Adipose tissue (tissue), 3 donors: ENCODE results near the gene PGAM5. TPM values are rescaled to one million over a fixed set of nuclear protein-coding genes. Genes with fewer than 3 reads are reported as not detected.

Experiments
- H3K27ac ChIP-seq: one replicate; pipeline ENCODE4 v1.5.1; 2013; ENCODE audit warnings: low read depth, low read length
- WGBS, 3 donors: extraction: QIAGEN DNeasy Blood & Tissue Kit; methylation state at CpG; one replicate each; pipeline ENCODE4 v1.1.7; 2013; 5-methylcytosine and 5-hydroxymethylcytosine counted together
- polyA plus RNA-seq, 3 donors: library from polyadenylated mRNA; stranded (reverse); fragments of 200-250 nt; gene quantifications; one replicate each; pipeline ENCODE4 v1.2.3, GENCODE V29; 2013
- donor health status: healthy with polysubstance abuse.
- donor health status: Bipolar disorder and iron deficiency.
- donor health status: healthy.

The PGAM5 gene
- 10 to 100 TPM; 11.2 to 14.5 (median 12.2) TPM for polyA plus RNA-seq

DNA sequence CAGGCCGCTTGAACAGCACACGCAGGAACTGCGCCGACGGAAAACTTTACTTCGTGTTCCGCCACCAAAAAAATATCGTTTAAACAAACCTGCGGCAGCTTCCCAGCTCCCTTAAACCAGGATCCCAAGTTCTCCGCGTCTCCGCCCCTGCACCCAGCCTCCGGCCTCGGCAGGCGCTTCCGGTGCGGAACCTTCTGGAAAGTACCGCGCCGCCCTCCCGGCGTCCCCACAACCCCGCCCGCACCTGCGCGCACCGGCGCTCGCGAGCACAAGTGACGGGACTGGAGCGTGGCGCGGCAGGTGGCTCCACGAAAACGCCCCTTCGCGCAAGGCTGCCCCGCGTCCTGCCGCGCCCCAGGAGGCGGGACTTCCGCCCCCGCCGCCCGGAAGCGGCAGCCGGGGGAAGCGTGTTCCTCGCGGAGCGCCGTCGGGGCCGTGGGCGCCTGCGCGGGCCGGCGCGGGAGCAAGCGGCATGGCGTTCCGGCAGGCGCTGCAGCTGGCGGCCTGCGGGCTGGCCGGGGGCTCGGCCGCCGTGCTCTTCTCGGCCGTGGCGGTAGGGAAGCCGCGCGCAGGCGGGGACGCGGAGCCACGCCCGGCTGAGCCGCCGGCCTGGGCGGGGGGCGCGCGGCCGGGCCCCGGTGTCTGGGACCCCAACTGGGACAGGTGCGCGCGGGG is at the start of gene PGAM5:
Gene PGAM5, plus strand, starts transcription at position 438 of the 675 bp plus-strand sequence. Its CDS starts 35 bp downstream, at position 473.
- WGBS, 3 donors, result 0 to 1% (median 0%) methylated on average over 85 to 94 of the region's 94 CpGs
- H3K27ac ChIP-seq, result no peak within 1 kb of the TSS

DNA sequence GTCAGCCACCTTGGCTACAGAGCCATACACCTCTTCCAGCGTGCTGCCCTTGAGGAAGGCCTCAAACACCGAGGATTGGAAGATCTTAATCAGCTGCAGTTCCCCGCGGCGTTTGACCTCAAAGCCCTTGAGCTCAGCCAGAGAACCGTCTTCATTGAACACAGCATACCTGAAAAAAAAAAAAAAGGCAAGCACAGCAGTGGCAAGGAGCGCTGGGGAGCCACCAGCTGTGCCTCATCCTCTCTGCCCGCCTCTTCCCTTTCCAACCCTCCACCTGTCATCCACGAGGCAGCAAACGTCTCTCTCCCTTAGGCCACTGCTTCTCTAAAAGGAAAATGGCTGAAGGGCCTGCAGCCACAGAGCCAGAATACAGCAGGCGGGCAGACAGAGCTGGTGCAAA is 49.6 kb upstream of the PGAM5 start:
- H3K27ac ChIP-seq, result no peak overlapping the region
- WGBS, 3 donors, result 74 to 89% (median 86%) methylated on average over 11 of the region's 11 CpGs

DNA sequence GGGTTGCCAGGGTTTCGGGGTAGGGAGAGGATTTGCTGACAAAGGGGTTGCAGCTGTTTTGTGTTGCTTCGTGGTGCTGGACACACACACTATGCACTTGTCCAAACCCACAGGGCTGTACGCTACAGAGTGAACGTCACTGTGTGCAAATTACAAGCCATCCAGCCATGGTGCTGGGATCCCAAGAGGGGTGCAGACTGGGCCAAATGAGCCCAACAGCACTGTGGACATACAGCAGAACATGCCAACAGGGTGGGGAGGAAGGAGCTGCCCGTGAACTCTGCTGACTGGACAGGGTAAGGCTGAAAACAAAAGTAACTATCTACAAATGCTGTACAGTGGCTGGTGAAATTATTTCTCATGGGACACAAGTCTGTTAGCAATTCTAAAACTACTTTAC is 48.7 kb upstream of the PGAM5 start:
- H3K27ac ChIP-seq, result no peak overlapping the region
- WGBS, 3 donors, result 49 to 77% (median 60%) methylated on average over 5 of the region's 5 CpGs

DNA sequence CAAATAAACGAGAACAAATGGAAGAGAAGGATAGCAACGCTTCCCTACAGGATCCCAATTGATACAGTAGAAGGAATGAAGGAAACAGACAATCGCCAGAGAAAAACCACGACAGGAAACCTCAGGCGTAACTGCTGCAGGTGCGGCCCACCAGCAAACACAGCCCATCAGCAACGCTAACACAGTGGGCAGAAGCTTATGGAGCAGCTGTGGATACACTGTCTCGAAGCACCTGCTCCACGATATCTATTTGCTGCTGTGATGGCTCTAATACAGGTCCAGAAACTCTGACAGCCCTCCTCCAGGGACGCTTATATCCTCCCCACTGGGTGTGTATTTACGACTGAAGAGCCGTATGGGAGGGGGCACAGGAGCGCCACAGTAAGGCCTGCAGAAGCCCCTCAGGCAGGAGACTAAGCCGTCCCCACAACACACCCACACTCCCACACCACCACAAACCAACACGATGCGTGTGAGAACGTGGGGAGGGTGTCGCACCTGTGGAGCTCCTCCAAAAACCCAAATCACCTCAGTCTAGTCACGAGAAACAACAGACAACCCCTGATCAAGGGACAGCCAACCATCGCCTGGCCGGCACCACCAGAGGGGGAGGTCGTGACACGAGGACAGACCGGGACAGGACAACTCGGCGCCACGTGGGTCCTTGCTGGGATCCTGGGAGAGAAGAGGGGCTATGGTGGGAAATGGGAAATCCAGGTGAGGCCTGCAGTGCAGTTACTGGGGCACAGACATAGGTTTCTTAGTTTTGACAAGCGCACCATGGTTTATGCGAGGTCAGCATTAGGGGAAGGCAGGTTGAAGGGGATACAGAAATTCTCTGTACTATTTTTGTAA is 47.5 kb upstream of the PGAM5 start:
- 69 to 85% (median 78%) methylated on average over 29 of the region's 29 CpGs for whole genome bisulfite sequencing, 3 donors
- H3K27ac ChIP-seq, result no peak overlapping the region

DNA sequence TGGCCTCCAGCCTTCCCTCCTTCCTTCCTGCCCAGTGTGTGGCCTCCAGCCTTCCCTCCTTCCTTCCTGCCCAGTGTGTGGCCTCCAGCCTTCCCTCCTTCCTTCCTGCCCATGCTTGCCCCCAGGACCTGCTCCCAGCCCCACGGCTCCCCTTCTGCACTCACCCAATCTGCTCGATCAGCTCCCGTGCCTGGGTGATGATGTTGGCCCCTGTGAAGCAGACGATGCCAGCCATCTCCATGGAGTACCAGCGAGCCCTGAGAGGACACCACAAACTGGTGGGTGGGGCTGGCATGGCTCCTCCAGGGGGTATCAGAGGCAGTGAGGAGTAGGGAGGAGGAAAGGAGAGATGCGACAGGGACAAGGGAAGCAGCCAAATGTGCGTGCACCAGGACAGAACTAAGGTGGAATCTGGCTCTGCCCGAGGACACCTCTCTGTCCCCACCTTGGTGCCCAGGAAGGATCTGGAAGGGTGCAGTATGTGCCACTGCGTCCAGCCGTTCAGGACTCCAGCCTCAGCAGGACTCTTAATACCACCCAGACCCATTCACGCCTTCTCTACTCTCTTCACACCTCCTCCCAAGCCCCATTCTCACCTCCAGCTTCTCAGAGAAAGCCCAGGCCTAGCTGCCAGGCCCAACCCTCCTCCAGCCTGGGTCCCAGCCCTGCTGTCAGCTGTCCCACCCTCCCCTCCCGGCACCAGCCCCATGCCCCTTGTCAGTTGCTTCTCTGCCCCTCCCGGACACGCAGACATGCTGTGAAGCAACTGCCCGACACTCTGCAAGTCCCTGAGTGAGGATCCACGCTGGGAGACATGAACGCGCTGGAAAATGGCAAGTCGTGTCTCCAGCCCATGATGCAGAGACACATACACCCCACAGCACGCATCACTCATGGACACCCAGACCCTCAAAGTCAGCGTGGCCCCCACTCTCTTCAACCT is 46.2 kb upstream of the PGAM5 start:
- no peak overlapping the region for H3K27ac ChIP-seq
- WGBS, 3 donors, result 68 to 90% (median 77%) methylated on average over 21 of the region's 21 CpGs

DNA sequence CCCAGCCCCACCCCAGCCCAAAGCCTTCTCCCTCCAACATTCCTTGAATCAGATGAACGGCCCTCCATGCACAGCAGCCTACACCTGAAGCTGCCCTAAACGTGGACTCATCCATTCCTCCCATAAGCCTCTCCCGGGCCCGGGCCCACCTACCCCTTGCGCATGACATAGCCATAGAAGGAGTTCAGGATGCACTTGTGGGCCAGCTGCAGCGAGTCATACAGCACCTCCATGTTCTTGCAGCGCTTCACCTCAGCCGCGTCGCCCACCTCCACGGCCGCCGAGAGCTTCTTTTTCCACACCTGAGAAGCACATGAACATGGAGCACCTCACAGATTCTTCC is 45.5 kb upstream of the PGAM5 start:
- WGBS, 3 donors, result 87 to 96% (median 91%) methylated on average over 13 of the region's 13 CpGs
- no peak overlapping the region for H3K27ac ChIP-seq

DNA sequence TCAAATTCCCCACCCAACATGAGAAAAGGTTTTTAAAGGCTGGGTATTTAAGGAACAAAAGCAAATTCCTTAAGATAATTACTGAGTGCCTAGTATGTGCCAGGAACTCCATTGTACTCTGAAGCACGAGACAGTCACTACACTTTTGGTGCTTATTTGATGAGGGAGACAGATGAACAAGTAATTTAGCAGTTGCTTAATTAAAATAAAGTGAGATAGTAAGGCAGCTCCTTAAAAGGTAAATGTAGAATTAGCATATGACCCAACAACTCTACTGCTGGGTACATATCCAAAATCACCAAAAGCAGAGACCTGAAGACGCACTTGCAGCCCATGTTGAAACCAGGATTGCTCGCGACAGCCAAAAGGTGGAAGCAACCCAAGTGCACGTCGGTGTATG is 44.8 kb upstream of the PGAM5 start:
- WGBS, 3 donors, result 62 to 87% (median 86%) methylated on average over 6 of the region's 6 CpGs
- no peak overlapping the region for H3K27ac ChIP-seq

DNA sequence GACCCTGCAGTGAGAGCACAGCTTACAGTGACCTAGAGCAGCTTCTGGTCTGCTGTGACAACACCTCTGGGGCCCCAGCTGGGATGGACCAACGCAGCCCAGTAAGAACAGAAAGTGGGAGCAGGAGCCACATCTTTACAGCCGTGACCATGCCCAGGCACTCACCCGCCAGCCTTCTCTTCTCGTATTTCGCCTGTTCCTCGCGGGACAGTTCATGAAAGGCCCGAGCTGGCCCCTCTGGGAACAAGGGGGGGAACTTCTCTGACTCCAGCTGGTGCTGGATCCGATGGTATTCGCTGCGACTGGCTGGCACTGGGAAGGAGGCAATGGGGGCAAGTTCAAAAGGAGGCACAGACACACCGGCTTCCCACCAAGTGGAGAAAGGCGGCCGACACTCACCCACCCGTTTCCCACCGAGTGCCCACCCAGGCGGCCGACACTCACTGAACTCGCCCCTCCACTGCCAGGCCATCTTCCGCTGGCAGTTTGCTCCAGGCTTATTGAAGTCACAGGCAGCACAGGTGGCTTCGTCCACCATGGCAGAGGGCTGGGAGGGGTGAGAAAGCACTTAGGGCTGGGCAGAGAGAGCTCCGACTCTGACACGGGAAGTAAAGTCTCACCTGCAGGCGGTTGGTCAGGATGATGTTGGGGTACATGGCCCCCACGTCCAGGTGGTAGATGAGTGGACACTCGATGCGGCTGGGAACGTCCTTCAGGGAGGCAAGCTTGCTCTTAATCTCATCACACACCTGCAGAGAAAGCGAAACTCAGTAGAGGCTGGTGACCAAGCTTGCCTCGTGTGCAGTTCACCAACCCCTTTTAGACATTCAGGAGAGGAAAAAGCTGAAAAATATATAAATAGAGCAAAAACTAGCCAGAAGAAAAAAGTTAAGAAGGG is 42.2 kb upstream of the PGAM5 start:
- 95 to 97% (median 95%) methylated on average over 30 of the region's 30 CpGs for WGBS, 3 donors
- H3K27ac ChIP-seq, result no peak overlapping the region

DNA sequence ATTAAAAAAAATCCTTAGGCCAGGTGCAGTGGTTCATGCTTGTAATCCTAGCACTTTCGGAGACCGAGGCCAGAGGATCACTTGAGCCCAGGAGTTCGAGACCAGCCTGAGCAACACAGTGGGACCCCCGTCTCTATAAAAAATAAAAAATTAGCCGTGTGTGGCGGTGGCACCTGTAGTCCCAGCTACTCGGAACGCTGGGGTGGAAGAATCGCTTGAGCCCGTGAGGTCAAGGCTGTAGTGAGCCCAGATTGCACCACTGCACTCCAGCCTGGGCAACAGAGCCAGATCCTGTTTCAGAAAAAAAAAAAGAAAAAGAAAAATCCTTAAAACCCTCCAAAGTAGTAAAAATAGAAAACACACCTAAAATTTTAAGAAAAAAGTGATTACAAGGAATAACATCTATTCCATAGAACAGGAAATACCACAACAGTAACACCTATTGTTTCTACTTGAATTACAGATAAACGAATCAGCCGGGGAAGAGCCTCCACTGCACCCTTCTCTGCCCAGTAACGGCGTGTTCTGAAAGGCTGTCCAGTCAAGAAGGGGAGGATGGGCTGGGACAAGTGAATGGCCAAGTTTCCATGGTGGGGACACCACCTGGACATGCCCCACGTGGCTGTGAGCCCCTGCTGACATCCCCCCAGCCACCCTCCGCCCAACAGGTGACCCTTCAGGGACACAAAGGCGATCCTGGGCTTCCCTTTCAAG is 41.3 kb upstream of the PGAM5 start:
- 90 to 93% (median 90%) methylated on average over 17 of the region's 17 CpGs for WGBS, 3 donors
- no peak overlapping the region for H3K27ac ChIP-seq

DNA sequence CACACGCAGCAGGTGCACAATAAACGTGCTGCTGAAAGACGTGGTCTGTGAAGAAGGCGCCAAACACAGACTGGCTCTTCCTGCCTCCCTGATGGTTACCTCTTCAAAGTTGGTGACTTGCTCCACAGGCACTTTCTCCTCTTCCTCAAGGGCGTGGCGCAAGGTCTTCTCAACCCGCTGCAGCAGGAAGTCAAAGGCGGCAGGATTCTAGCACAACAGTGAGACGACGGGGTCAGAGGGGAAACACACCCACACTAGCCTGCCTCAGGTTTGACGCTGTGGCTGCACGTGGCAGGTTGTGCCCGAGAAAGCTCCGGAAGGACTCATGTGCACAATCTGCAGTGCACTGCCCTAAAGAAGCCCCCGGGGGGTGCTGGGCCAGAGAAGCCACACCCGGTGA is 38.5 kb upstream of the PGAM5 start:
- no peak overlapping the region for H3K27ac ChIP-seq
- 70 to 90% (median 71%) methylated on average over 16 of the region's 16 CpGs for WGBS, 3 donors

DNA sequence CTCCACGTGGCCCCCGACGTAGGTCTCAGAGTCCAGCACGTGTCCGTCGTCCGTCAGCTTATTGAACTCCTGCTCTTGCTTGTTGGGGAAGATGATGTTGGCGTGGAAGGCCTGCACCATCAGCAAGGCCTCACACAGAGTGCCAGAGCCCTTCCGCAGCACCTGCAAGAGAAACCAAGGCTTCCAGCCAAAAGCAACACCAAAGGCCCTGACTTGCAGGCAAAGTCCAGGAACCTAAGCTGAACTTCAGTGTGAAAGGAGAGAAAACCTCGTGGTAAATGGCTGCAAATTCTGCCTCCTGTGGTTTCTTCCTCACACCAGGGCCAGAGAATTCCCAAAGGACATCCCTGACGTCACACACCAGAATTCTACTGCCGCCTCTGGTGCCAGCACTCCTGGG is 38.0 kb upstream of the PGAM5 start:
- WGBS, 3 donors, result 84 to 91% (median 88%) methylated on average over 12 of the region's 12 CpGs
- no peak overlapping the region for H3K27ac ChIP-seq

DNA sequence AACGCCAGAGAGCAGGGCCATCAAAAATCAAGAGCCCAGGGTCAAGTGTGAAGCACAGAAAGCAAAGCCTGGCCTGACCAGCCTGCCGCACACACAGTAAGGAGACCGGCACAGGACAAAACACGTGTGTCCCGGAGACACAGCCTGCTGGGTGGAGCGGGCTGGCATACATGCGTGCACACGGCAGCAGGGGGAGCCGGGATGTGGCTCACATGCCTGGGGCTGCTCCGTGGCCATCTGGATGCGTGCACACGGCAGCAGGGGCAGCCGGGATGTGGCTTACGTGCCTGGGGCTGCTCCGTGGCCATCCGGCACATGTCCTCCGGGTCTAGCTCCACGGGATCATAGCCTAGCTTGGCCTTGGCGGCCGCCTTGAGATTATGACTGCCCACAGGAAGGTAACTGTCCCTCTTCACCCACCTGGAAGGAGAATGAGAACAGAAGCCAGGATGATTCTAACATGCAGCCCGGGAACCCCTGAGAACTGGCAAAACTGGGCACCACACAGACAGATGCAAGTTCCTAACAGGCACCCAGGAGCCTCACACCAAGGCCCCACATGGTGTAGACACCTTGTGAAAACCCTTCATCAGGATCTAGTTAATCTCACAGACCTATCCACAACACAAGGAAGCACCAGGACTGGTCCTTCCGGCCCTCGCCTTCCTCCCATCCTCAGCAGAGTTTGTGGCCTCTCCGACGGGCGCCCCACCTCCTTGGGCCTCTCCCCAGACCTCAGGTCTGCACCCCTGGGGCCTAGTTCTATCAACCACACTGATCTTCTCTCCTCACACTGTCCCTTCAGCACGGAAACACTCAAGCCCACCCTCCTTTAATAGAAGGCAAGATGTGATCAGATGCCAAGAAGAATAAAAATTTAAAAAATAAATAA is 37.1 kb upstream of the PGAM5 start:
- WGBS, 3 donors, result 92 to 96% (median 94%) methylated on average over 27 of the region's 27 CpGs
- no peak overlapping the region for H3K27ac ChIP-seq

DNA sequence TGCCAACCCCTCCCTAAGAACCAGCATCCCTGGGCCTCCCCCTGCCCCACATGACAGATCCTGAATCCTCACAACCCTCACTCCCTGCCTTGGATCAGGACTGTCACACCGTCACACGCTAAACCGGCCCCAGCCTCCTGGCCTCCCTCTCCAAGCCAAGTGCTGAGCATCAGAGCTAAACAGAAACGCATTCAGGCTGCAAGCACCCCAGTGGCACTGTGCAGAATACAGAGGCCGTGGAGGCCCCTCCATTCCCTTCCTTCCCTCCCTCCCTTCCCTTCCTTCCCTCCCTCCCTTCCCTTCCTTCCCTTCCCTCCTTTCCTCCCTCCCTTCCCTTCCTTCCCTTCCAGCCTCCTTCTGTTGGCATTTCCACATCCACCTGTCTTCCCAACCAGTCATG is 36.1 kb upstream of the PGAM5 start:
- WGBS, 3 donors, result 94 to 96% (median 94%) methylated on average over 5 of the region's 5 CpGs
- no peak overlapping the region for H3K27ac ChIP-seq

DNA sequence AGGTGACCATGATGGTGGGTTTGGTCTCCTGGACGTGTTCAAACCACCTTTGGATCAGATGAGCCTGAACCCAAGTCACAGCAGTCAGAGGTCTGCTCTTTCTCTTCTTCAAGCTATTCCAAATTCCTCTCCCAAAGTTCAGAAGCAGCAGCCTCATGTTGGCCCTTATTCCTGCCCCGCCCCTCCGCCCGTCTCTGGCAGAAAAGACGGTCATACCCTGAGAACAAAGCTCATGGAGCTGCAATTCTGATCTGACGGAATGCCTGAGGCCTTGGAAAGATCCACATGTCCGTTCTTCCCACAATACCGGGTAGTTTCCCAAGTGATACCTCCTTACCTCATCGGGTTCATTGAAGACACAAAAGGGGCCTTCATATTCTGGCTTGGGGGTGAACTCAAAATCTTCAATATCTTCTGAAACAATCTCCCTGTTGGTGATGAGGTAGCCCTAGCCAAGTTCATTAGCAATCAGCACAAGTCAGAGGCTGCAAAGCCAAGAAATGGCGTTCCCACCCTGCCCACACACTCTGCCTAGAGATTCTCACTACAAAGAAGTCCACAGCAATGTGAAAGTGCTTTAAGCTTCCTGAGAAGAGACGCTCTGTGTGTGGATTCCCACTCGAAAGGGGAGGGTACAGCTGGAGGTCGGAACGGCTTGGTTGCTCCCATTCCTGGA is 34.7 kb upstream of the PGAM5 start:
- 90 to 95% (median 91%) methylated on average over 14 of the region's 14 CpGs for WGBS, 3 donors
- no peak overlapping the region for H3K27ac ChIP-seq

DNA sequence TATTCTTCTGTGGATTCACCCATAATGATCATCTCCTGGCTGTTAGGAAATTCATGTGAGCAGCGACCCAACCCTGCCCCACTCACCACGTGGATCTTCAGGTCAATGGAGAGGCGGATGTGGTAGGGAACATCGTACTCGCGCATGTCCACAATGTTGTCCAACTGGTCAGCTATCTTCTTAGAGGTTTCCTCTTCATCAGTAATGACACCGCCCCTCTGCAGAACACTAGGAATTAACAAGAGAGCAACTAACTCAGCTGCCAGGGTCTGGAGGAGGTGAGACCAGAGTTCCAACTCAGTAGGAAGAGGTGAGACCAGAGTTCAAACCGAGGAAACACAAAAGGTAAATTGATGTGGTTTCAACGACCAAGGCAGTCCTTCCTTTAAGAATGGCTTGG is 33.1 kb upstream of the PGAM5 start:
- no peak overlapping the region for H3K27ac ChIP-seq
- 89 to 97% (median 94%) methylated on average over 9 of the region's 9 CpGs for WGBS, 3 donors

DNA sequence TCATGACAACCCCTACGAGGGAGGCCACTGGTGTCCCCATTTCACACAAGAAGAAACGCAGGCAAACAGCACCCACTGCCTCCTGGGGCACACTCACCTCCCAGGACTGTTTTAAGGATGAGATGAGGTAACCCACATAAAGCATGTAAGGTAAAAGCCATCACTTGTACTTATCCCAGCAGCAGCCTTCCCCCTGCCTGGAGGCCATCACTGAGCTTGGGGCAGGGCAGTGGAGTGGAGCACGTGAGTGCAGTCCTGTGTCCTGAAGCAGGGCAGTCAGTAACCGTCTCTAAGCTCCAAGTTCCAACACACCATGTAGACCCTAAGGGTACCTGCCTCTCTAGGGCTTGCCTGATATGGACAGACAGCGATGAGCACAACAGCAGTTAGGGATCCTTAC is 25.2 kb upstream of the PGAM5 start:
- WGBS, 3 donors, result 72 to 77% (median 73%) methylated on average over 5 of the region's 5 CpGs
- H3K27ac ChIP-seq, result no peak overlapping the region
